Thymus (tissue), 11 donors: Measurements from ENCODE around the gene CUBN. TPM values are rescaled to one million over a fixed set of nuclear protein-coding genes. Genes with fewer than 3 reads are reported as not detected.
"Not testable (repeated sequence)": the region's sequence is repeated elsewhere in the genome, so short reads cannot be mapped to it uniquely, and the experiment has no call there.

Experiments
- DNase-seq, 9 donors: peaks; one replicate each; pipeline ENCODE4 v3.0.0-alpha.2; 2013; ENCODE audit warnings: low spot score in 9 of 9, low read depth in 6 of 9, missing footprints in 1 of 9
- H3K27ac ChIP-seq, 2 donors: one replicate each; pipeline ENCODE4 v1.5.1; 2013; ENCODE audit warnings: control low read depth in 1 of 2, low read depth in 1 of 2, low read length in 1 of 2, mild to moderate bottlenecking in 1 of 2, moderate library complexity in 1 of 2
- H3K27me3 ChIP-seq, 2 donors: one replicate each; pipeline ENCODE4 v1.5.1; 2013; ENCODE audit warnings: low read length in 1 of 2; ENCODE audit not compliant: control insufficient read depth in 2 of 2, insufficient read depth in 1 of 2
- H3K36me3 ChIP-seq, 2 donors: one replicate each; pipeline ENCODE4 v1.5.1; 2013; ENCODE audit warnings: low read length in 1 of 2, mild to moderate bottlenecking in 1 of 2, moderate library complexity in 1 of 2; ENCODE audit not compliant: control insufficient read depth in 2 of 2, insufficient read depth in 2 of 2
- H3K4me1 ChIP-seq, 2 donors: one replicate each; pipeline ENCODE4 v1.5.1; 2013; ENCODE audit warnings: low read length in 2 of 2; ENCODE audit not compliant: control insufficient read depth in 2 of 2, insufficient read depth in 2 of 2
- H3K4me3 ChIP-seq, 2 donors: one replicate each; pipeline ENCODE4 v1.5.1; 2013; ENCODE audit warnings: low read length in 2 of 2, control low read depth in 1 of 2, mild to moderate bottlenecking in 1 of 2
- H3K9me3 ChIP-seq, 2 donors: one replicate each; pipeline ENCODE4 v1.5.1; 2013; ENCODE audit warnings: low read length in 1 of 2, mild to moderate bottlenecking in 1 of 2; ENCODE audit not compliant: control insufficient read depth in 2 of 2, insufficient read depth in 1 of 2
- WGBS: extraction: QIAGEN DNeasy Blood & Tissue Kit; methylation state at CpG from one replicate; pipeline ENCODE4 v1.1.7; 2013; 5-methylcytosine and 5-hydroxymethylcytosine counted together
- polyA plus RNA-seq: library from polyadenylated mRNA; stranded (reverse); fragments of 200-250 nt; gene quantifications from one replicate; pipeline ENCODE4 v1.2.3, GENCODE V29; 2013
- total RNA-seq: library from RNA; stranded (reverse); fragments of 120-200 nt; gene quantifications from one replicate; pipeline ENCODE4 v1.2.4, GENCODE V29; 2013
- donor health status: healthy.

The CUBN gene
- total and polyA plus RNA-seq, 2 donors, result 1.7 to 1.8 TPM

DNA sequence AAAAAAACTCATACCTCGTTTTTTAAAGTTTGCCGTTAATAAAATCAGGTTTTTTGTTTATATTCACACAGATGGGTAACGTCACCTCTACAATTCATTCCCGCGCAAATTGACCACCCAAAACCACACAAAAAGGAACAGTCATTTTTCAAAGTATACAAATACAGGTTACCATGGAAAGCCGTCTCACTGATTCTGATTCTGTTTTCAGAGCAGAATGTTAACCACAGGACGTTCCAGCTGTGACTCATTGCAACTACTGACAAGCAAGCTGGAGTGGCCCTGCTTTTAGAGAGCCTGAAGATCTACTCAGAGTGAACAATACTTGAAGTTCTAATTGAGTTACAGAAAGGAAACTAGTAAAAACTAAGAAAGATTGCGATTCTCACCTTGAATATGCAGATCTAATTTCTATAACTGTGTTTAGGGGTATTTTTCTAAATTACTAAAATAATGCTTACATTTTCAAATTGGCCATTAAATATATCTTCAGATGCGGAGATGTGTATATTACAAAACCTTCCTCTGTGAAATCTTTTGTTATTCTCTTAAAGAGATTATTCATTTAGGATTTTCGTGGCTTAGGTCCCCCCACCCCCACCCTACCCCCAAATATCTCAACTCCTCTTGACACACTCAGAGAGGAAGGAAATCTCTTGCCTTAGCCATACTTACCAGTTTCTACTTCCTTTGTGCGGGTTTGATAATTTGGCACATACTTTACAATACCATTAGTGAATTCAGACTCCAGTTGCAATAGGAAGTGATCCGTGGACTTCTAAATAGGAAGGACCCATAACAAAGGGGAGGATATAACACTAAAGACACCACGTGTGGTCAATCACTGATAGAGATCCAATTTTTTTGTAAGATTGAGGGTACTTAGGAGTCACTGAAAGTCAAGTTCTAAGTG is 106.0 kb downstream of the CUBN start:
- H3K27me3 ChIP-seq, result no peaks in the 10 kb centered on the region
- peaks cover 9 to 36% of the 10 kb centered on the region in 2 donors for H3K4me1 ChIP-seq
- peak overlapping the region; percentile 72 to 73 for H3K27ac ChIP-seq
- no peaks in the 10 kb centered on the region for H3K36me3 ChIP-seq
- 11% methylated on average over 13 of the region's 13 CpGs for WGBS
- H3K9me3 ChIP-seq, result no peaks in the 10 kb centered on the region
- DNase-seq, result peak in 4 of 9 donors; percentile 50 to 83 (median 63)
- no peak overlapping the region for H3K4me3 ChIP-seq

- 97% methylated on average over 6 of the region's 6 CpGs for WGBS
- no peak for DNase-seq
These were observed 106.7 kb downstream of the CUBN start for GRCh38 chr10:17022896-17023295.

DNA sequence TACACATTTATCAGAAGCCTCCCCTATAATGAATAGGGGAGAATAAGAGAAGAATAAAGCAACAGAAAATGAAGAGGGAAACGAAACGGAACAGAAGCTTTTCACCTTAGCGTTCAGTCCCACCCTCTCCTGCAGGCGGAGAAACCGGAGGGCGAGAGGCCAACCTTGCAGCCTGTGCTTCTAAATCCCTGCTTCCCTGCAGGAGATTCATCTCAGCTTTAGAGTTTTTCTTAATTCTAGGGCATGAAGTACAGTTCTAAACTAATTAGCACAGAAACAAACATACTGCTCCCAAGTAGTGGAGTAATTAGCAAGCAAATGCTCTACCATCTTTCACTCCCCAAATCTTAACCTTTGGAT is 107.2 kb downstream of the CUBN start:
- Histone ChIP-seq H3K27ac (no peak overlapping the region), H3K4me1 (peaks cover 9 to 31% of the 10 kb centered on the region in 2 donors), H3K27me3 (no peaks in the 10 kb centered on the region), H3K9me3 (peaks cover 0 to 3% of the 10 kb centered on the region in 2 donors), H3K4me3 (no peak overlapping the region), H3K36me3 (no peaks in the 10 kb centered on the region)
- DNase-seq, result no peak
- 96% methylated on average over 6 of the region's 6 CpGs for WGBS

More at GRCh38 chr10:17022896-17023295, 106.7 kb downstream of the CUBN start:
- peaks cover 9 to 31% of the 10 kb centered on the region in 2 donors for H3K4me1 ChIP-seq
- H3K27ac ChIP-seq, result no peak overlapping the region
- no peak overlapping the region for H3K4me3 ChIP-seq
- peaks cover 0 to 3% of the 10 kb centered on the region in 2 donors for H3K9me3 ChIP-seq
- no peaks in the 10 kb centered on the region for H3K36me3 ChIP-seq
- H3K27me3 ChIP-seq, result no peaks in the 10 kb centered on the region

GRCh38 chr10:17021656-17022465 is 107.8 kb downstream of the CUBN start:
- Histone ChIP-seq H3K4me3 (no peak overlapping the region), H3K9me3 (peaks cover 0 to 3% of the 10 kb centered on the region in 2 donors), H3K27me3 (no peaks in the 10 kb centered on the region), H3K4me1 (peaks cover 9 to 31% of the 10 kb centered on the region in 2 donors), H3K36me3 (no peaks in the 10 kb centered on the region), H3K27ac (no peak overlapping the region)
- no peak for DNase-seq
- 98% methylated on average over 10 of the region's 10 CpGs for WGBS

GRCh38 chr10:17019696-17020095 is 109.9 kb downstream of the CUBN start:
- H3K4me1 ChIP-seq, result peaks cover 9 to 19% of the 10 kb centered on the region in 2 donors
- 98% methylated on average over 5 of the region's 5 CpGs for WGBS

DNA sequence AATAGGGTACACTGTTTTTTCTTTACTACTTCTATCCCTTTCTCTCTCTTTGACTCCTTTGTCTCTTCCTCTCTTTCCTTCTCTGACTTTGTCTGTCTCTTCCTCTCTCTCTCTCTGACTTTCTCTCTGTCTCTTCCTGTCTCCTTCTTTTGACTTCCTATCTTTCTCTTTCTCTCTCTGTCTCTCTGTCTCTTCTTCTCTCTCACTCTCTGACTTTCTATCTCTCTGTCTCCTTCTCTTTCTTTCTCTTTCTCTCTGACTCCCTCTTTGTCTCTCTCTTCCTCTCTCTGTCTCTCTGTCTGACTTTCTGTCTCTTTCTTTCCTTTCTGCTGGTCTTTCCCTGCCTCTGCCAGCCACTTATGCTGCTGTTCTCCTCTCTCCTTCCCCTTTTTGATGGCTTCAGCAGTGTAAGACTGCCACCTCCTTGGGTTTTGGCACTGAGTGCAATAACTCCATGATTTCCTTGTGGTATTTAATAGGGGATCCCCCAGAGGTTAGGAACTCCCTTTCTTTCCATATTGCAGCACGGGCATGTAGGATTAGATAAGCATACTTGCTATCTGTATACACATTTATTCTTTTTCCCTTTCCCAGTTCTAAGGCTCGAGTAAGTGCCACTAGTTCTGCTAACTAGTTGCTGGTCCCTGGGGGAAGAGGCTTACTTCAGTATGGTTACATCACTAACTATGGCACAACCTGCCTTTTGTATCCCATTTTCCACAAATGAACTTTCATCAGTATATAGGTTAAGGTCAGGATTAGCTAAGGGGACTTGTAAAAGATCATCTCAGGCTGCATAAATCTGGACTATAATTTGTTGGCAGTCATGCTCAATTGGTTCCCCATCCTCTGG is 116.3 kb downstream of the CUBN start:
- not testable (repeated sequence) for H3K9me3 ChIP-seq, H3K36me3 ChIP-seq, H3K27me3 ChIP-seq, H3K4me3 ChIP-seq, H3K27ac ChIP-seq, H3K4me1 ChIP-seq, DNase-seq
- WGBS, result 44% methylated on average over 2 of the region's 2 CpGs

More at GRCh38 chr10:17019696-17020095, 109.9 kb downstream of the CUBN start:
- no peak overlapping the region for H3K27ac ChIP-seq
- no peaks in the 10 kb centered on the region for H3K27me3 ChIP-seq
- no peak overlapping the region for H3K4me3 ChIP-seq
- peaks cover 0 to 3% of the 10 kb centered on the region in 2 donors for H3K9me3 ChIP-seq
- no peak for DNase-seq
- no peaks in the 10 kb centered on the region for H3K36me3 ChIP-seq

- H3K4me3 ChIP-seq, H3K27ac ChIP-seq, H3K4me1 ChIP-seq, DNase-seq, H3K36me3 ChIP-seq, H3K27me3 ChIP-seq, H3K9me3 ChIP-seq: not testable (repeated sequence)
These were observed 116.9 kb downstream of the CUBN start for GRCh38 chr10:17012731-17013130.

- WGBS, result 94% methylated on average over 2 of the region's 2 CpGs
- no peak for DNase-seq
- H3K27ac ChIP-seq, result no peak overlapping the region
- H3K9me3 ChIP-seq, result peaks cover 0 to 3% of the 10 kb centered on the region in 2 donors
- H3K4me1 ChIP-seq, result peaks cover 0 to 24% of the 10 kb centered on the region in 2 donors
- no peaks in the 10 kb centered on the region for H3K27me3 ChIP-seq
- H3K36me3 ChIP-seq, result no peaks in the 10 kb centered on the region
- no peak overlapping the region for H3K4me3 ChIP-seq
These were observed 119.1 kb downstream of the CUBN start for GRCh38 chr10:17010363-17011145.
